GM12878 (cell line): ENCODE results near the gene CD86. TPM values are rescaled to one million over a fixed set of nuclear protein-coding genes. Genes with fewer than 3 reads are reported as not detected.

ENCODE experiments used
- ATF7 ChIP-seq: fragments of 450-650 bp; IDR thresholded peaks from 2 replicates; pipeline ENCODE4 v1.6.1; 2016; ENCODE audit warnings: low read depth, mild to moderate bottlenecking
- CBX3 ChIP-seq: fragments of 200-600 bp; sonication (generic); IDR thresholded peaks from 2 replicates; pipeline ENCODE4 v1.6.1; 2016; ENCODE audit warnings: low read depth, borderline replicate concordance
- CHD1 ChIP-seq: IDR thresholded peaks from 2 replicates; pipeline ENCODE4 v1.6.1; 2012; ENCODE audit warnings: low read depth, low read length, improper control_type of control experiment
- EED ChIP-seq: sonication (generic); IDR thresholded peaks from 2 replicates; pipeline ENCODE4 v1.6.1; 2016; ENCODE audit warnings: antibody characterized with exemption, low read depth
- IRF4 ChIP-seq: IDR thresholded peaks from 2 replicates; pipeline ENCODE4 v1.6.1; 2011; ENCODE audit warnings: low read depth, low read length
- MEF2A ChIP-seq: IDR thresholded peaks from 2 replicates; pipeline ENCODE4 v1.6.1; 2011; ENCODE audit warnings: low read depth, mild to moderate bottlenecking, low read length, moderate library complexity; ENCODE audit not compliant: insufficient read depth
- NR2C1 ChIP-seq: fragments of 450-650 bp; IDR thresholded peaks from 2 replicates; pipeline ENCODE4 v1.6.1; 2017; ENCODE audit warnings: antibody characterized with exemption, mild to moderate bottlenecking, moderate library complexity
- RAD21 ChIP-seq: IDR thresholded peaks from 2 replicates; pipeline ENCODE4 v1.6.1; 2011; ENCODE audit warnings: mild to moderate bottlenecking, low read depth, low read length, moderate library complexity; ENCODE audit not compliant: insufficient read depth
- RELA ChIP-seq: fragments of 450-650 bp; IDR thresholded peaks from 2 replicates; pipeline ENCODE4 v1.8.0; 2014; ENCODE audit warnings: borderline replicate concordance; ENCODE audit not compliant: partially characterized antibody
- SRF ChIP-seq, 2 experiments: IDR thresholded peaks; 2 replicates each; pipeline ENCODE4 v1.6.1; 2011; ENCODE audit warnings: low read depth in 2 of 2, low read length in 2 of 2, mild to moderate bottlenecking in 1 of 2, moderate library complexity in 1 of 2
- WRNIP1 ChIP-seq: IDR thresholded peaks from 2 replicates; pipeline ENCODE4 v1.6.1; 2011; ENCODE audit warnings: low read depth, low read length, improper control_type of control experiment, borderline replicate concordance
- ZNF622 ChIP-seq: fragments of 450-650 bp; IDR thresholded peaks from 2 replicates; pipeline ENCODE4 v1.6.1; 2017; ENCODE audit warnings: mild to moderate bottlenecking, inconsistent platforms
- polyA plus RNA-seq, 11 experiments: library from polyadenylated mRNA; depleted of rRNA in 4 of 11; unstranded in 6 of 11; stranded (reverse) in 5 of 11; fragments of >200 nt; fragmentation: Nextera tagmentation in 4 of 11; fragmentation: Illumina TruSeq in 1 of 11; extraction: Ambion mirVana in 4 of 11; extraction: Trizol in 1 of 11; gene quantifications; 1 replicate in 1 of 11; 2 replicates in 10 of 11; pipeline versions ENCODE4 v1.2.1 to v1.2.3, GENCODE V29; 2011 to 2016; ENCODE audit warnings: inconsistent platforms in 2 of 11, missing spikeins in 2 of 11, low read depth in 1 of 11
- total RNA-seq, 4 experiments: library from RNA; depleted of rRNA in 3 of 4; stranded (reverse); fragments of >200 nt in 3 of 4; fragmentation: Illumina TruSeq in 1 of 4; extraction: Trizol in 1 of 4; gene quantifications; 2 replicates each; pipeline versions ENCODE4 v1.2.1 to v1.2.3, GENCODE V29; 2013 to 2021
- TF ChIP-seq, protein P1 (sequence below): fragments of 450-650 bp; conservative IDR thresholded peaks from 2 replicates; pipeline ENCODE4 v1.6.1; 2017; ENCODE audit warnings: mild to moderate bottlenecking, moderate library complexity
- TF ChIP-seq, protein P2 (sequence below): fragments of 450-650 bp; IDR thresholded peaks from 2 replicates; pipeline ENCODE4 v1.6.1; 2016; ENCODE audit warnings: mild to moderate bottlenecking
- TF ChIP-seq, protein P3 (sequence below): IDR thresholded peaks from 2 replicates; pipeline ENCODE4 v1.6.1; 2011; ENCODE audit warnings: low read depth, mild to moderate bottlenecking, low read length, moderate library complexity, borderline replicate concordance; ENCODE audit errors: extremely low read depth
- TF ChIP-seq, protein P4 (sequence below): fragments of 450-650 bp; IDR thresholded peaks from 2 replicates; pipeline ENCODE4 v1.6.1; 2014; ENCODE audit warnings: mild to moderate bottlenecking
- TF ChIP-seq, protein P5 (sequence below): fragments of 450-650 bp; IDR thresholded peaks from 2 replicates; pipeline ENCODE4 v1.6.1; 2017; ENCODE audit warnings: mild to moderate bottlenecking, low read depth, inconsistent platforms; ENCODE audit not compliant: poor library complexity, severe bottlenecking
- TF ChIP-seq, protein P6 (sequence below): fragments of 150-350 bp; IDR thresholded peaks from 2 replicates; pipeline ENCODE4 v1.6.1; 2014; ENCODE audit warnings: mild to moderate bottlenecking, low read depth, low read length
- TF ChIP-seq, protein P7 (sequence below): fragments of 450-650 bp; IDR thresholded peaks from 2 replicates; pipeline ENCODE4 v1.6.1; 2017; ENCODE audit warnings: mild to moderate bottlenecking

CD86 gene
- total and polyA plus RNA-seq, 10 of the 15 experiments (the other 5 are each of a cell fraction or from before 2014, with no cell fraction given): 40.9 to 100 (median 55.5) TPM

DNA sequence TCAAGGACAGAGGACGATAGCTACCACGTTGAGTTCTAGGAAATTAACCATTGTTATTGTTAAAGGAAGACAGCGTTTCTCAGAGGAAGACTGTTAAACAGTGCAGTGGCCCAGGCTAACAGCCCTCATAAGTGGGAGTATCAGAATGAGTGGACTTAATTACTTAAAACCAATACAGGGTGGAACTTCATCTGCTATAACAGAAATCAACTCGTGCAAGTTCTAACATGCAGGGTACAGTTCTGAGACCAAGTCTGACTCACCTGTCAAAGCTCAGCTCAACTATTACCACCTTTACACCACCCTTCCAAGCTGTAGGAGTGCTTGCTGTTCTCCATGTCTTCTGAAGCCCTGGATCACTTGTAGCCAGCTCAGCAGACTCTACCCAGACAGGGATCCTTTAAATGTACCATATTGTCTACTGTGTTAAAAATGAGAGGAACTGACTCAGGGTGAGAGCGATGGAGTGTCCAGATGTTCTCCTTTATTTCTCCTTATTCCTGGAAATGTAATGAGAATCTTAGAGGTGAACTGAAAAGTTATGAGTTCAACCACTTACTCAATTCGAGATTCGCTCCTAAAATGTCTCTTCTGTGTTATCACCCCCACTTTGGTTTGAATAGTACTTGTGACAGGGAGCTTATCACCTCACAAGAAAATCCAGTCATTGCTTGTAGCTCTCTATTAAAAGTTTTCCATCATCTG, 26.5 kb downstream of the CD86 start (continued):
- TF ChIP-seq, protein P1, sequence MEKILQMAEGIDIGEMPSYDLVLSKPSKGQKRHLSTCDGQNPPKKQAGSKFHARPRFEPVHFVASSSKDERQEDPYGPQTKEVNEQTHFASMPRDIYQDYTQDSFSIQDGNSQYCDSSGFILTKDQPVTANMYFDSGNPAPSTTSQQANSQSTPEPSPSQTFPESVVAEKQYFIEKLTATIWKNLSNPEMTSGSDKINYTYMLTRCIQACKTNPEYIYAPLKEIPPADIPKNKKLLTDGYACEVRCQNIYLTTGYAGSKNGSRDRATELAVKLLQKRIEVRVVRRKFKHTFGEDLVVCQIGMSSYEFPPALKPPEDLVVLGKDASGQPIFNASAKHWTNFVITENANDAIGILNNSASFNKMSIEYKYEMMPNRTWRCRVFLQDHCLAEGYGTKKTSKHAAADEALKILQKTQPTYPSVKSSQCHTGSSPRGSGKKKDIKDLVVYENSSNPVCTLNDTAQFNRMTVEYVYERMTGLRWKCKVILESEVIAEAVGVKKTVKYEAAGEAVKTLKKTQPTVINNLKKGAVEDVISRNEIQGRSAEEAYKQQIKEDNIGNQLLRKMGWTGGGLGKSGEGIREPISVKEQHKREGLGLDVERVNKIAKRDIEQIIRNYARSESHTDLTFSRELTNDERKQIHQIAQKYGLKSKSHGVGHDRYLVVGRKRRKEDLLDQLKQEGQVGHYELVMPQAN: 0 out of 2 replicates have a peak, but pooled peaks have one; percentile 17
- TF ChIP-seq WRNIP1 (no peak), ATF7 (peak; percentile 51), ZNF622 (no peak), MEF2A (peak; percentile 59; the same call in 1 of the 2 replicates), CBX3 (no peak), CHD1 (peak; percentile 60; the same call in 1 of the 2 replicates), RAD21 (0 out of 2 replicates have a peak, but pooled peaks have one; percentile 12), RELA (no peak), IRF4 (peak; percentile 91), NR2C1 (no peak), SRF (IDR thresholded peaks at IDR 0.05; ENCODE audit: low read depth in 2 of 2, low read length in 2 of 2) (no peak), EED (peak; percentile 71)
- TF ChIP-seq, protein P2, sequence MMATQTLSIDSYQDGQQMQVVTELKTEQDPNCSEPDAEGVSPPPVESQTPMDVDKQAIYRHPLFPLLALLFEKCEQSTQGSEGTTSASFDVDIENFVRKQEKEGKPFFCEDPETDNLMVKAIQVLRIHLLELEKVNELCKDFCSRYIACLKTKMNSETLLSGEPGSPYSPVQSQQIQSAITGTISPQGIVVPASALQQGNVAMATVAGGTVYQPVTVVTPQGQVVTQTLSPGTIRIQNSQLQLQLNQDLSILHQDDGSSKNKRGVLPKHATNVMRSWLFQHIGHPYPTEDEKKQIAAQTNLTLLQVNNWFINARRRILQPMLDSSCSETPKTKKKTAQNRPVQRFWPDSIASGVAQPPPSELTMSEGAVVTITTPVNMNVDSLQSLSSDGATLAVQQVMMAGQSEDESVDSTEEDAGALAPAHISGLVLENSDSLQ: peak; percentile 63
- TF ChIP-seq, protein P3, sequence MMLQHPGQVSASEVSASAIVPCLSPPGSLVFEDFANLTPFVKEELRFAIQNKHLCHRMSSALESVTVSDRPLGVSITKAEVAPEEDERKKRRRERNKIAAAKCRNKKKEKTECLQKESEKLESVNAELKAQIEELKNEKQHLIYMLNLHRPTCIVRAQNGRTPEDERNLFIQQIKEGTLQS: no peak
- TF ChIP-seq, protein P4, sequence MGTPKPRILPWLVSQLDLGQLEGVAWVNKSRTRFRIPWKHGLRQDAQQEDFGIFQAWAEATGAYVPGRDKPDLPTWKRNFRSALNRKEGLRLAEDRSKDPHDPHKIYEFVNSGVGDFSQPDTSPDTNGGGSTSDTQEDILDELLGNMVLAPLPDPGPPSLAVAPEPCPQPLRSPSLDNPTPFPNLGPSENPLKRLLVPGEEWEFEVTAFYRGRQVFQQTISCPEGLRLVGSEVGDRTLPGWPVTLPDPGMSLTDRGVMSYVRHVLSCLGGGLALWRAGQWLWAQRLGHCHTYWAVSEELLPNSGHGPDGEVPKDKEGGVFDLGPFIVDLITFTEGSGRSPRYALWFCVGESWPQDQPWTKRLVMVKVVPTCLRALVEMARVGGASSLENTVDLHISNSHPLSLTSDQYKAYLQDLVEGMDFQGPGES: no peak
- TF ChIP-seq, protein P5, sequence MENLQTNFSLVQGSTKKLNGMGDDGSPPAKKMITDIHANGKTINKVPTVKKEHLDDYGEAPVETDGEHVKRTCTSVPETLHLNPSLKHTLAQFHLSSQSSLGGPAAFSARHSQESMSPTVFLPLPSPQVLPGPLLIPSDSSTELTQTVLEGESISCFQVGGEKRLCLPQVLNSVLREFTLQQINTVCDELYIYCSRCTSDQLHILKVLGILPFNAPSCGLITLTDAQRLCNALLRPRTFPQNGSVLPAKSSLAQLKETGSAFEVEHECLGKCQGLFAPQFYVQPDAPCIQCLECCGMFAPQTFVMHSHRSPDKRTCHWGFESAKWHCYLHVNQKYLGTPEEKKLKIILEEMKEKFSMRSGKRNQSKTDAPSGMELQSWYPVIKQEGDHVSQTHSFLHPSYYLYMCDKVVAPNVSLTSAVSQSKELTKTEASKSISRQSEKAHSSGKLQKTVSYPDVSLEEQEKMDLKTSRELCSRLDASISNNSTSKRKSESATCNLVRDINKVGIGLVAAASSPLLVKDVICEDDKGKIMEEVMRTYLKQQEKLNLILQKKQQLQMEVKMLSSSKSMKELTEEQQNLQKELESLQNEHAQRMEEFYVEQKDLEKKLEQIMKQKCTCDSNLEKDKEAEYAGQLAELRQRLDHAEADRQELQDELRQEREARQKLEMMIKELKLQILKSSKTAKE: peak; percentile 75
- TF ChIP-seq, protein P6, sequence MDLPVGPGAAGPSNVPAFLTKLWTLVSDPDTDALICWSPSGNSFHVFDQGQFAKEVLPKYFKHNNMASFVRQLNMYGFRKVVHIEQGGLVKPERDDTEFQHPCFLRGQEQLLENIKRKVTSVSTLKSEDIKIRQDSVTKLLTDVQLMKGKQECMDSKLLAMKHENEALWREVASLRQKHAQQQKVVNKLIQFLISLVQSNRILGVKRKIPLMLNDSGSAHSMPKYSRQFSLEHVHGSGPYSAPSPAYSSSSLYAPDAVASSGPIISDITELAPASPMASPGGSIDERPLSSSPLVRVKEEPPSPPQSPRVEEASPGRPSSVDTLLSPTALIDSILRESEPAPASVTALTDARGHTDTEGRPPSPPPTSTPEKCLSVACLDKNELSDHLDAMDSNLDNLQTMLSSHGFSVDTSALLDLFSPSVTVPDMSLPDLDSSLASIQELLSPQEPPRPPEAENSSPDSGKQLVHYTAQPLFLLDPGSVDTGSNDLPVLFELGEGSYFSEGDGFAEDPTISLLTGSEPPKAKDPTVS: no peak
- TF ChIP-seq, protein P7, sequence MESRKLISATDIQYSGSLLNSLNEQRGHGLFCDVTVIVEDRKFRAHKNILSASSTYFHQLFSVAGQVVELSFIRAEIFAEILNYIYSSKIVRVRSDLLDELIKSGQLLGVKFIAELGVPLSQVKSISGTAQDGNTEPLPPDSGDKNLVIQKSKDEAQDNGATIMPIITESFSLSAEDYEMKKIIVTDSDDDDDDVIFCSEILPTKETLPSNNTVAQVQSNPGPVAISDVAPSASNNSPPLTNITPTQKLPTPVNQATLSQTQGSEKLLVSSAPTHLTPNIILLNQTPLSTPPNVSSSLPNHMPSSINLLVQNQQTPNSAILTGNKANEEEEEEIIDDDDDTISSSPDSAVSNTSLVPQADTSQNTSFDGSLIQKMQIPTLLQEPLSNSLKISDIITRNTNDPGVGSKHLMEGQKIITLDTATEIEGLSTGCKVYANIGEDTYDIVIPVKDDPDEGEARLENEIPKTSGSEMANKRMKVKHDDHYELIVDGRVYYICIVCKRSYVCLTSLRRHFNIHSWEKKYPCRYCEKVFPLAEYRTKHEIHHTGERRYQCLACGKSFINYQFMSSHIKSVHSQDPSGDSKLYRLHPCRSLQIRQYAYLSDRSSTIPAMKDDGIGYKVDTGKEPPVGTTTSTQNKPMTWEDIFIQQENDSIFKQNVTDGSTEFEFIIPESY: no peak
